SKM-1 treated with dmso at 0.1 percent for 144 hours (cell line): Measurements from ENCODE around the gene RASSF10.

Experiments used
- DNase-seq: peaks from one replicate; lab custom pipeline; 2025; ENCODE audit not compliant: unreplicated experiment; lab: John Stamatoyannopoulos, UW

Gene RASSF10

GRCh38 chr11:13053255-13053917 lies 44.3 kb downstream of the RASSF10 start:
- no peak for DNase-seq

- DNase-seq = no peak
These were observed 45.2 kb downstream of the RASSF10 start for GRCh38 chr11:13054278-13054677.

GRCh38 chr11:13055200-13055599 lies 46.1 kb downstream of the RASSF10 start:
- no peak for DNase-seq

GRCh38 chr11:13061294-13061990 lies 52.3 kb downstream of the RASSF10 start:
- DNase-seq = no peak
